OCI-M2 (cell line): ENCODE measurements around the gene SOX30.
"Not testable (repeated sequence)": the region's sequence is repeated elsewhere in the genome, so short reads cannot be mapped to it uniquely, and the experiment has no call there.

ENCODE experiments used
- DNase-seq: peaks from one replicate; lab custom pipeline; 2025; ENCODE audit not compliant: unreplicated experiment; lab: John Stamatoyannopoulos, UW

Gene SOX30

GRCh38 chr5:157652377-157652692, at the start of gene SOX30:
Gene SOX30 (minus strand): TSS chr5:157652438. CDS start chr5:157652078, 360 bp downstream.
- DNase-seq: no peak

- DNase-seq: not testable (repeated sequence)
These were observed 46.4 kb upstream of the SOX30 start for GRCh38 chr5:157698674-157699073.

GRCh38 chr5:157696154-157696553, 43.9 kb upstream of the SOX30 start:
- not testable (repeated sequence) for DNase-seq

GRCh38 chr5:157693816-157694215, 41.6 kb upstream of the SOX30 start:
- not testable (repeated sequence) for DNase-seq

- DNase-seq: no peak
These were observed 38.6 kb upstream of the SOX30 start for GRCh38 chr5:157690690-157691433.

GRCh38 chr5:157689942-157690689, 37.9 kb upstream of the SOX30 start:
- no peak for DNase-seq

DNA sequence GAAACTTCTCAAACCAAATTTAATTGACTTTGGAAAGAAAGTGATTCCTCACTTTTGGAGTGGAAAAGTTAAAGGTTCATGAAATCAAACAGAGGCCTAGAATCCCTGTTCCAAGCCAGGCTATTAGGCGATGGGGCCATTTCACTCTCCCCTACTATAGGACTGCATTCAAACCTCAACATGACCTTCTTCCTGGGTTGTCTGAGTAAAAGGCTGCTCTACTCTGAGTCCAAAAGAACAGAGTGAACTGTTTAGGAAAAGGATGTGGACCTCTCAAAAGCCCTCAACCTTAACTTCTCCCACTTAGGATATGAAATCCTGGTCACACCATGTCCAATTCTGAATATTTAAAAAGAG, 34.9 kb upstream of the SOX30 start:
- no peak for DNase-seq

DNA sequence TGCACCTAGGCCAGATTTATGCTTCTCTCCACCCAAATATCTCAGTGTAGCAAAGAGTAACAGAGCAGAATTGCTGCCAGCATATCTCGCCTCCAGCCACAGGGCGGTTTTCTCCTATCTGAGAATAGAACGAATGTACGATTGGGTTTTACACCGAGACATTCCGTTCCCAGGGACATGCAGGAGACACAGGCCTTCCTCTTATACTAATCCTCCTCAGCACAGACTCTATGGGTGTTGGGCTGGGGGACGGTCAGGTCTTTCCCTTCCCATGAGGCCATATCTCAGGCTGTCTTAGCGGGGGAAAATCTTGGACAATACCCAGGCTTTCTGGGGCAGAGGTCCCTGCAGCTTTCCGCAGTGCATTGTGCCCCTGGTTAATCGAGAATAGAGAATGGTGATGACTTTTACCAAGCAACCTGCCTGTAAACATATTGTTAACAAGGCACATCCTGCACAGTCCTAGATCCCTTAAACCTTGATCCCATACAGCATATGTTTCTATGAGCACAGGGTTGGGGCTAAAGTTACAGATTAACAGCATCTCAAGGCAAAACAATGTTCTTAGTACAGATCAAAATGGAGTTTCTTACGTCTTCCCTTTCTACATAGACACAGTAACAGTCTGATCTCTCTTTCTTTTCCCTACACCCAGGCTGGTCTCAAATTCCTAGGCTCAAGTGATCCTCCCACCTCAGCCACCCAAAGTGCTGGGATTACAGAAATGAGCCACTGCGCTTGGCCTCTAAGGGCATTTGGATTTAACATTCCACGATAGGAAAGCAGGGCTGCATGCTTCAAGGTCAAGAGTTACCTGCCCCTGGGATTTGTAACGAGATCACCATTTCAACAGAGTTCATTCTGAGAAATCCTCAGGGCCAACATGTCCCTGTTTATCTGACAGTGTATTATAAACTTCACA, 34.3 kb upstream of the SOX30 start:
- DNase-seq: not testable (repeated sequence)

GRCh38 chr5:157682257-157682656, 30.0 kb upstream of the SOX30 start:
- DNase-seq: no peak

- DNase-seq: no peak
These were observed 28.8 kb upstream of the SOX30 start for GRCh38 chr5:157681048-157681447.

DNA sequence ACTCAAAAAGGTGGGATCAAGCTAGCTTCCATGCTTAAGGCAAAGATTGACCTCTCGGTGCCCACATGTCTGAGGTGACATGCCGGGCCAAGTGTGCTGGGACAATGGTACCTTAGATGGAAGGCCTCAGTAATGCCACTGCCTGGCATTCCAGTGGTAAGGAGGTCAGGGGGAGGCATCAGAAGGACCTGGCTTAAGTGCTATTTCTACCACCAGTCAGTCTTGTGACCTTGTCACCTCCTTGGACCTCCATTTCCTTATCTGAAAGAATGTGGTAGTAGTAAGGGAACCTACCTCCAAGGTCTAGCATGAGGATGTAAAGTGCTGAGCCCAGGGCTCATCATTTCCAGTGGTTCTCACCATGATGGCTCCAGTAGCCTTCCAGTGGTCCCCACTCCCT, 28.0 kb upstream of the SOX30 start:
- no peak for DNase-seq

DNA sequence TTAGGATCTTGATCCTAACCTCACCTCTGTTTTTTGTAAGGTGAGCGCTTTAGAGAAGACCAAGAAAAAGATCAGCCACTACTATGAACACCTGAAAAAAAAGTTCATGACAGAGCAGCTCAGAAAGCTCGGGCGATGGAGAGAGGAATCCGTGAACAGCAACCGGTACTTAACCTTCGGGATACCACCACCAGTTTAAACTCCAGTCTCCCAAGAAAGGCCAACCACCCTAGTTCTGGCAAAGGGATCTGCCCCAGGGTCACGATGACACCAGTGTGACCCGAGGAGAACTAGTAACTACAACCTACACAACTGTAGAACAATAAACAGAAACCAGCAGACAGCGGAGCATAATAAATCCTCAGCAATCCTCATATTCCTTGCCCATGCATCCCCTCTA, 27.6 kb upstream of the SOX30 start:
- DNase-seq: no peak

DNA sequence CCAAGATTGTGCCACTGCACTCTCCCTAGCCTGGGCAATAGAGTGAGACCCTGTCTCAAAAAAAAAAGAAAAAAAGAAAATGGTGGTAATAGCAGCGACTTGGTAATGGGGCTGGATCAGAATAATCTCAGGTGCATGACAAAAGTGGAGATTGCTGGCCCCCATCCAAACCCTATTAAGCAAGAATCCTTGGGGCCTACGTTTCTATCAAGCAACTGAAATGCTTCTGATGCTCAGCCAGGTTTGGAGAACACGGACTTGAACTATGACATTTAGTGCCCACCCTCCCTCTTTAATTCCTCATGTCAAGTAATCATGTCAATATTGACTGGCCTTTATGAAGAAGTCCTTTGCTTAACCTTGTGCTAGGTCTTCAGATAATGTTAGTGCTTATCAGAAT, 25.7 kb upstream of the SOX30 start:
- DNase-seq: no peak

DNA sequence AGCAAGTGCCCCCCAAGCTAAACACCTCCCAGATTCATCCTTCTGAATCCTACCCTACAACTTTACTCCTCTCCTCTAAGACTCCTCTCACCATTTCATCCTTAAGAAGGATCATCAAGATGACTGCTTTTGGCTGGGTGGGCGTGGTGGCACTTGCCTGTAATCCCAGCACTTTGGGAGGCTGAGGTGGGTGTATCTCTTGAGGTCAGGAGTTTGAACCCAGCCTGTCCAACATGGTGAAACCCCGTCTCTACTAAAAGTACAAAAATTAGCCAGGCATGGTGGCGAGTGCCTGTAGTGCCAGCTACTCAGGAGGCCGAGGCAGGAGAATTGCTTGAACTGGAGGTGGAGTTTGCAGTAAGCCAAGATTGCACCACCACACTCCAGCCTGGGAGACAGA, 22.1 kb upstream of the SOX30 start:
- DNase-seq: not testable (repeated sequence)

DNA sequence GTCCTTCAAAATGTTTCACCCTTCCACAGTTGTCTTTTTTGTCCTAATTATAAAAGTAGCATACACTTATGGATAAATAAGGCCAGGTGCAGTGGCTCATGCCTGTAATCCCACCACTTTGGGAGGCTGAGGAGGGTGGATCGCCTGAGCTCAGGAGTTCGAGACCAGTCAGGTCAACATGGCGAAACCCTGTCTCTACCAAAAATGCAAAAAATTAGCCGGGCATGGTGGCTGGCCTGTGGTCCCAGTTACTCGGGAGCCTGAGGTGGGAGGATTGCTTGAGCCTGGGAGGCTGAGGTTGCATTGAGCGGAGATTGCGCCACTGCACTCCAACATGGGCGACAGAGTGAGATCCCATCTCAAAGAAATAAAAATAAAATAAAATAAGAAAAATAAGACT, 20.7 kb upstream of the SOX30 start:
- no peak for DNase-seq

- no peak for DNase-seq
These were observed 19.5 kb upstream of the SOX30 start for GRCh38 chr5:157671592-157672330.

GRCh38 chr5:157670662-157671591, 18.7 kb upstream of the SOX30 start, which contains the start of gene C5orf52:
Gene C5orf52 (plus strand): TSS chr5:157671533. CDS start chr5:157671615, 82 bp downstream.
- DNase-seq: no peak

DNA sequence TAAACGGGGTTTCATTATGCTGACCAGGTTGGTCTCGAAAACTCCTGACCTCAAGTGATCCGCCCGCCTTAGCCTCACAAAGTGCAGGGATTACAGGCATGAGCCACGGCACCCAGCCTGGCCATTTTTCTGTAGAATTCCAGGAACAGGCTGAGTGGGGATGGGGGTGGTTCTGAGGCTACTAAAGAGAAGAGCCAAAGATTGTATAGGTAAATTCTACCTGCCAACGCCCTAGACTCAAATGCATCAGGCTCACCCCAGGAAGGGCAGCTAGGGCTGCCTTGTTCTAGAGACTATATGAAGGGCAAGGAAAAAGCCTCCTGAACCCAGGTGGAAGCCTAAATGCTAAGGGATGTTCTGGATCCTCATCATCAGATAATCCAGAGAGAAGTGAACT, 17.5 kb upstream of the SOX30 start:
- DNase-seq: no peak

DNA sequence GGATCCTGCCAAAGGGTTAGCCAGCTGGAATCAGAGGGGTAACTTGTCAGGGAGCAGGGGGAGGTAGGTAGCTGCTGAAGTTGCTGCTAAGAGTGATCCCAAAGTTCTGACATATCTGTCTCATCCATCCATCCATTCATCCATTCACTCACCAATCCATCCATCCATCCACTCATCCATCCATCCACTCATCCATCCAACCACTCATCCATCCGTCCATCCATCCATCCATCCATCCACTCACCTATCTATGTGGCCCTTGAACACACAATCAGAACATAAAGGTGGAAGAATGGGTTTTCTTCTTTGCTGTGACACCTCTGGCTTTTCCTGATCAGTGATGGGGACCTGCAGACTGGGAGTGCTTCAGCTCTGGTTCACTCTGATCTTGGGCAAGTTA, 16.1 kb upstream of the SOX30 start:
- no peak for DNase-seq
